SH-SY5Y (cell line): ENCODE measurements around the gene PRR22.

ENCODE experiments used
- GATA2 ChIP-seq: IDR thresholded peaks from 2 replicates; pipeline ENCODE4 v1.6.1; 2011; ENCODE audit warnings: mild to moderate bottlenecking, low read depth, low read length
- GATA3 ChIP-seq: IDR thresholded peaks from 2 replicates; pipeline ENCODE4 v1.6.1; 2011; ENCODE audit warnings: low read depth, mild to moderate bottlenecking, low read length, moderate library complexity

The PRR22 gene

DNA sequence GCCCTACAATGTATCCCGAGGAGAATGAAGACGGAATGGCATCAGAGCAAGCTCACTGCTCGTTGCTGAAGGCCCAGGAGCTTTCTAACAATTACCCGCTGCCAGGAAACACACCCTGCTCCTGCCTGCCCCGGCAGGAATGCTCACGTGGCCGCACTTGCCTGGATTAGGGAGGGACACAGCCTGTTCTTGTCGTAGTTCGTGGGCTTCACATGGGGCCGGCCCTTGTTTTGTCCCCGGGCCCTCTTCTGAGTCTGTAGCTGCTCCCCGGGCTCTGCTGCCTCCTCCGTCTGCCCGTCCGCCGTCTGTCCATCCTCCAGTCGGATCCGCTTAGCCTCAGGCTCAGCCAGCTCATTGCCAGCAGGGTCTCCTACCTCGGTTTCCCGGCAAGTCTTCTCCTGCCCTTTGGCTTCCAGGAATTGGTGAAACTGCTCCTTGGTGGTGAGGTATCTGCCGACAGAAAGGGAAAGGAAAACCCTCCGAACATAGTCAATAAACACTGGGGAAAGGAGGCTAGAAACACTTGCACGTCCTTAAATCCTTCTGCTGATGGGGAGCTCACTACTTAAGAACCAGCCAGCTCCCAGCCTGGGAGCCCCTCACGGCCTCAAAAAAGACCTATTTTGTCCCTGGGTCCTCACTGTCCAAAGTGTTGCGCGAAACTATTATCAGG lies 5.5 kb upstream of the PRR22 start:
- no peak for TF ChIP-seq GATA3
- no peak for TF ChIP-seq GATA2

DNA sequence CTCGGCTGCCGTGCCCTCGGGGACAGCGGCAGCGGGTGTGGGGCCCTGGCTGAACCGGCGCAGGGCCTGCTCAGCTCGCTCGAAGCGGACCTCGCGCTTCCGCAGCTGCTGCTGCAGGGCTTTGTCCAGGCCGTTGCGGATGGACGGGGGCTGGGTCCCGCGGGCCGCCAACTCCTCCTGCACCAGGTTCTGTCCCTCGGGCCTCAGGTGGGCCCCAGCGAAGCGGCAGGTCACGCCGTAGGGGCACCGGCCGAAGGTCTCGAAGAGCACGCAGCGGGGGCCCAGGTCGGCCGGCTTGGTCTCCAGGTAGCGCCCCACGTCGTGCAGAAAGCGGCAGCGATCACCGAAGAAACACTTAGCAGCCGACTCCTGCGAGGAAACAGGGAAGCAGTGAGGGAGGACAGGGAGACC lies 4.8 kb upstream of the PRR22 start:
- TF ChIP-seq GATA2 (no peak), GATA3 (no peak)

DNA sequence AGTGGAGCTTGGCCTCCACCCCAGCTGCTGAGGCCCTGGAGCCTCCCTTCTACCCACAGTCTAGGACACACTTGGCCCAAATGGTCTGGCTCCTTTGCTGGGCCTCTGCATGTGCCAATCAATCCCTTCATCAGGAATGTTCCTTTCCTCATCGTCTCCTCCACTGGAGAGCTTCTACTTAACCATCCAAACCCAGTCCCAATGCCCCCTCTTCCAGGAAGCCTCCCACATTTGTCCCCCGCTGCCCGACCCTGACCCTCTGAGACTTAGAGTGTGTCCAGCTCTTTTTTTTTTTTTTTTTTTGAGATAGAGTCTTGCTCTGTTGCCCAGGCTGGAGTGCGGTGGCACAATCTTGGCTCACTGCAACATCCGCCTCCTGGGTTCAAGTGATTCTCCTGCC lies 3.9 kb upstream of the PRR22 start:
- TF ChIP-seq GATA2, result no peak

DNA sequence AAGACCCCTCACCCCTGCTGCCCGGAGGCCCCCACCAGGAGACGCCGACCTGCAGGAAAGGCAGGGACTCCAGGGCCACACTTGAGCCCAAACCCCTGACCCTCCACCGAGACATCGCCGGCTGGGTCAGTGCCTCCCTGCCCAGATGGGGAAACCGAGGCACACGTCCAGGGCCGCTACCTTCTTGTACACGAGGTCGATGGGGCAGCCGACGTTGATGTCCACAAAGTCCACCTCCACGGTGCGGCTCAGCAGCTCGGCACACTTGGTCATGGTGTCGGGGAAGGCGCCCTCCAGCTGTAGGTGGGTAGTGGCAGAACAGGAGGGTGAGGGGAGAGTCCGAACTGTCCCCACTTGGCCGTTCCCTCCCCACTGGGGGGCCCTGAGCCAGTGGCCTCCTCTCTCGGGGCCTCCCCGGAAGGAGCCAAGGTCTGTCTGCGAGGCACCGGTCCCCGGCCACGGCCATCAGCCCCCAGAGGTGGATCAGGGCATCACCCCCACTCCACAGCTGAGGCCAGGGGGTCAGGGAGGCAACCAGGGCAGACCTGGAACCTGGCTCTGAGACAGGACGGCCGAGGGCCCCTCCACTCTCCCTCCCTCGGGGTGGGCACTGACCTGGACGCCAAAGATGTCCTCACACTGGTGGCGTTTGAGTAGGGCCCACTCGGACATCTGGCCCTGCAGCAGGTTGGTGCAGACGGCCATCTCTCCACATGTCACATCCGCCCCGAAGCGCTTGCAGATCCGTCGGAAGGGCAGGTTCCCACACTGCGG lies 3.0 kb upstream of the PRR22 start:
- TF ChIP-seq GATA3, result no peak
- TF ChIP-seq GATA2, result no peak

DNA sequence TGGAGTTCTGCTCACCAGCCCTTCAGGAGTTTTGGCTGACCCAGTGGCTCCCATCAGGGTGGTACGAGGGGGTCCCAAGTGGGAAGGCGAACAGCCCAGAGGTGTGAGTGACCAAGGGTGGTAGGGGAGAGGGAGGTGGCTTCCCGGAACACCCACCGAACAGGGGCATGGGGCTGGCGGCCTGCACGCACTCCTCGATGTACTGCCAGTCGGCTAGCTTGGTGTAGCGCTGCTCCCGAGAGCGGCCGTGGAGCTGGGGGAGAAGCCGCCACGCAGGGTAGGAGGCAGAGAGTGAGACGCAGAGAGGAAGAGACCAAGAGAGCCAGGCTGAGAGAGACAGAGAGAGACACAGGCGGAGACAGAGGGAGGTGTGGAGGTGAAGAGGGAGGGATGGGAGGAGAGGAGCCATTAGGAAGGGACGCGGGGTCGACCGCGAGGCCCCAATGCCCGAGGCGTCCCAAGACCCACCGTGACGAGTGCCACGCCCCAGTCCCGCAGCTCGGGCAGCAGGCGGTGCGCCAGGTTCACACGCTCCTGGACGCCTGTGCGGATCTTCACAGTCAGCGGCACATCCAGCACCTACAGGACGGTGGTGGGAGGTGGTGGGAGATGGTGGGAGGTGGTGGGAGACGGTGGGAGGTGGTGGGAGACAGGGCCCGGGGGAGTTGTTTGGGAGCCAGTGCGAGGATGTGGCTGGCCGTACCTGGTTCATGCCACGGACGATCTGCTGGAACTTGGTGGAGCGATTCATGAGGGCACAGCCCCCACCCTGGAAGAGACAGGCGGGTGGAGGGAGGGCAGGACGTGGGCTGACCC lies 2.3 kb upstream of the PRR22 start:
- TF ChIP-seq GATA3 (no peak), GATA2 (no peak)

DNA sequence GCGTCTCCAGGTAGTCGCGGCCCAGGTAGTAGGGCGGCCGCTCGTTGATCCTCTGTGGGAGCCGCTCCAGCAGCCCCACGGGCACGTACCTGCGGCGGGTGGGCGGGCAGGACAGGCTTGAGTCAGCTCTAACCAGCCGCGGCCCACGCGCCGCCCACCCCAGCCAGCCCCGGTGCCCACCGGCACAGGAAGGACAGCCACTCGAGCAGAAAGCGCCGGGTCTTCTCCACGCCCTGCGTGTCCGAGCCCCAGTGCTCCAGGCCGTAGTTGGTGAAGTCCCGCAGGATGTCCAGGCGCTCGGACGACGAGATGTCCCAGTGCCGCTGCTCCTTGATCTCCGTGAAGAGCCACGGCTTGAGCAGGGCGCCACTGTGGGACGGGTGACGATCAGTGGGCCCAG lies 877 bp upstream of the PRR22 start:
- no peak for TF ChIP-seq GATA2
- no peak for TF ChIP-seq GATA3

DNA sequence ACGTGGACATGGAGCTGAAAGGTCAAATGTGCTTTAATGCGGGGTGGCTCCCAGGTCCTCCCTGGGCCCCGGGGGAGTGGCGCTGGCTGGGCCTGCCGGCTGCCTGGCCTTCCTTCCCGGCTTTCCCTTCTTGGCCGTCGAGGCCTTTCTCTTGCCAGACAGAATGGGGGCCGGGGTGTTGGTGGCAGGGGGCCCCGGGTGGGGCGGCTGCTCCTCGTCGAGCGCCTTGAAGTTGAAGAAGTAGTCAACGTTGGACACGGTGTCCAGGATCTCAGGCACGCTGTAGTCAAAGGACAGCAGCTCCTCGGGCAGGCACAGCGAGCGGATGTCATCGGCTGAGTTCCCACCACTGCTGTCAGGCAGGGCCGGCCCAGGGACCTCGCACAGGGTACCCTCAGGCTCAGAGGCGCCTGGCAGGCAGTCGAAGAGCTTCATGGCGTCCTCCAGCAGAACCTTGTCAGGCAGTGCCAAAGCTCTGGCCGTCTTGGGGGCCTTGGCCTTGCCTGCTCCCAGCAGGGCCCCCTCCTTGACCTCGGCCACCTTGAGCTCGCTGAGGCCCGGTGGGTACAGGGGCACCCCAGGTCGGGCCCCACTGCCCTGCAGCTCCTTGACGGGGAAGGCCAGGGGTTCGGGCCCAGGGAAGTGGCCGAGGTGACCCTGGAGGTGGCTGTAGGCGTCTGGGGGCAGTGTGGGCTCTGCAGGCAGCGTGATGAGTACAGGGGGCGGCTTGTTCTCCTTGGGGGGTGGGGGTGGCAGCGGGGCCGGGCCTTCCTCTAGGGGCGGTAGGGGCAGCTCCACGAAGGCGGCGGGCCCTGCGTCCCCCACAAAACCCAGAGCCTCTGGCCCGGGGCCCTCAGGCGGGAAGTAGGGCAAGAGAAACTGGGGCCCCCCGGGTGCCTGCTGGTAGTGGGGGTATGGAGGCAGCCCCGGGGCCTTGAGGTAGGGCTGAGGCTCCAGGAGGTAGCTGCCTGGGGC lies 1.3 kb downstream of the PRR22 start:
- TF ChIP-seq GATA3, result no peak
- no peak for TF ChIP-seq GATA2

DNA sequence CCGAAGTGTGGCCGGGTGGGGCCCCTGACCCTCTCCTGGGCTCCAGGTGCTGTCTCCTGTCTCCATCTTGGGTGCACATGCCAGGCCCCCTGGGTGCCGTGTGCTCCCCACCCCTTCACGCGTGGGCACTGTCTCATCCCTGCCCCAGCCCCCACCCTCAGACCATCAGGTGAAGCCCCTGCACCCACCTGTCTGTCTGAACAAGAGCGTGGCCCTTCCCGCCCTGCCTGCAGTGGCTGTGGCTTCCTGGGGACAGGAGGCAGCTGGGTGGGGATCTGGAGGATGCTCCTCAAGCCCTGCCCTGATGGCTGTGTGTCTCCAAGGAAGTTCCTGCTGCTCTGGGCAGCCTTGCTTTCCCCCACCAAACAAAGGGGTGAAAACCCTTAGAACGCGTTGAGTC lies 2.2 kb downstream of the PRR22 start:
- TF ChIP-seq GATA2 (no peak), GATA3 (no peak)

DNA sequence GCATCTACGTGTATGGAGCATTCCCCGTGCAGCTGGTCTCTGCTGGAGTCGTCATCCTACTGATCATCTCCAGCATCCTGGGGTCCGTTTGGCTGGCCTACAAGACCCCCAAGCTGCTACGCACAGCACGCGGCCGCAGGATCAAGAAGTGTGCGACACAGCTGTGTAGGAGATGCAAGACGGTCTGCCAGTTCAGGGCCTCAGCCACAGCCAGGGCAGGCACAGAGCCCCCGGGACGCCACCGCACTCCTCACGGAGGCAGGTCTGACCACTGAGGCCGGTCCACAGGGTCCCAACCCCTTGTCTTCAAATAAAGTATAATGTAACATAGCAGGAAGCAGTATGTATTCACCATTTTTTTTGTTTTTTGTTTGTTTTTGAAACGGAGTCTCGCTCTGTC lies 6.1 kb downstream of the PRR22 start:
- TF ChIP-seq GATA2 (no peak), GATA3 (no peak)

DNA sequence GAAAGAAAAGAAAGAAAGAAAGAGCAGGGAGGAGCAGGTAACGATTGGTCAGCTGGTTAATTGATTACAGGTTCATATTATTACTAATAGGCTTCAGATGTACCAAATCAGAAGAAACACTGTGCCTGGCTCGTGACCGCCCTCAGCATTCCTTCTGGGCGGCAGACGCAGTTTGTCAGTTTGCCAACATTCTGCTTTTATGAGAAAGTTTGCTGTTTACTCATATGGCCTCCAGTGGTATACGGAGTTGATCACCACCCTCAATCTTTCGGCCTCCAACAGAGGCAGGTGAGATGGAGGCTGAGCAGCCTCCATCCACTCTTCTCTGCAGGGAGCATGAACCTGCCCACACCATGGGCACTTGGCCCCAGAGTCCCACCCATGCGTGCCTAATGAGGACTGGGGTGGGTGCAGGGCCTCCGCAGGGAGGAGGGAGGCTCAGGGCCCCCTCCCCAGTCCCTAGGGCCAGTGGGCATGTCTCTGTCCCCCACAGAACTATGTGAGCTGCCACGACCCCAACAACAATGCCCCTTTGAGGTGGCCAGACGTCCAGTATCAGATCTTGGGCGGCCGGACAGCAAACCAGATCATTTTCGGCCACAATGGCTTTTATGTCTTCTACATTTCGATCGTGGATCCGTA lies 8.8 kb downstream of the PRR22 start:
- no peak for TF ChIP-seq GATA2
- no peak for TF ChIP-seq GATA3

DNA sequence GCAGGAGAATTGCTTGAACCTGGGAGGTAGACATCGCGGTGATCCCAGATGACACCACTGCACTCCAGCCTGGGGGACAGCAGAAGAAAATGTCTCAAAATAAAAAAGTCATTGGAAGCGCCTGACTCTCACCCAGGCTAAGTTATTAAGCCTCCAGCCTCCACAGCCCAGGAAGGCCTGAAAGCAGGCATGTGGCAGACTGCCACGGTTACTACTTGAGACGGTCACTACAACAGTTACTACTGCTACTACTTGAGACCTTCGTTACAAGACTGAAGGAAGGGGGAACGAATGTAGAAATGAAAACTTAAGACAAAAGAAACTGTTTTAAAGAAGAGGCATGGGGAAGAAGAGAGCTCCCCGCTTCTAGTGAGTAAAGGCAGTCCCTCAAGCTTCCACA lies 9.6 kb downstream of the PRR22 start:
- no peak for TF ChIP-seq GATA3
- TF ChIP-seq GATA2, result no peak

DNA sequence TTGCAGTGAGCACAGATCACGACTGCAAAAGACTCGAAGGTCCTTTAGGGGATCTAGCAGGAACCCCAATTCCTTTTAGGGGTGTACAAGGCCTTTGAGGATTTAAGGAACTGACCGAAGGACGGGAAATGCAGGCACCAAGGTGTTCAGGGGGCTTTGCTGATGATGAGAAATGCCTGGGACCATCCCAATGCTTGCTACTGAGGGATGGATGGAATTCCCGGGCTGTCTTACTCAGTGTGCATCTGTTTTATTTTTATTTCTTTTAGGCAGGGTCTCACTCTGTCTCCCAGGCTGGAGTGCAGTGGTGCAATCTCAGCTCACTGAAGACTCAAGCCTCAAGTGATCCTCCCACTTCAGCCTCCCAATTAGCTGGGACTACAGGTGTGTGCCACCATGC lies 11.3 kb downstream of the PRR22 start:
- TF ChIP-seq GATA2 (no peak), GATA3 (no peak)

DNA sequence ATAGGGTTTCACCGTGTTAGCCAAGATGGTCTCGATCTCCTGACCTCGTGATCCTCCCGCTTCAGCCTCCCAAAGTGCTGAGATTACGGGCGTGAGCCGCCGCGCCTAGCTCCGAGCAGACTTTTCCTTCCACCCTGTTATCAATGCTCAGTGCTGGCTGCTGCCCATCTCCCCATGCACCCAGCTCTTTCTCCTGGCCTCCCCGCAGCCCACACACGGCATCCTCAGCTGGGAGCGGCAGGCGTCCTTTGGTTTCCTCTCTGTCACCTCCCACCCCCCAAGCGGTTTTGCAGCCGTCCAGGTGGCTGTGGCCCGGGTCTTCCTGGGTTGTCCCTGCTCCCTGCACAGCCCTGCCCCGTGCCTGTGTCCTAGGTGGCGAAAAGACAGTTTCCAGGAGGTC lies 12.1 kb downstream of the PRR22 start:
- no peak for TF ChIP-seq GATA2
- no peak for TF ChIP-seq GATA3
